HG02642 (cell line): ENCODE results near the gene IMMP2L.

Source experiments
- ATAC-seq: cut with Tn5 transposase; IDR thresholded peaks from one replicate; pipeline ENCODE4 v1.9.1; 2021; ENCODE audit warnings: mild to moderate bottlenecking; ENCODE audit not compliant: unreplicated experiment, poor library complexity

The IMMP2L gene

DNA sequence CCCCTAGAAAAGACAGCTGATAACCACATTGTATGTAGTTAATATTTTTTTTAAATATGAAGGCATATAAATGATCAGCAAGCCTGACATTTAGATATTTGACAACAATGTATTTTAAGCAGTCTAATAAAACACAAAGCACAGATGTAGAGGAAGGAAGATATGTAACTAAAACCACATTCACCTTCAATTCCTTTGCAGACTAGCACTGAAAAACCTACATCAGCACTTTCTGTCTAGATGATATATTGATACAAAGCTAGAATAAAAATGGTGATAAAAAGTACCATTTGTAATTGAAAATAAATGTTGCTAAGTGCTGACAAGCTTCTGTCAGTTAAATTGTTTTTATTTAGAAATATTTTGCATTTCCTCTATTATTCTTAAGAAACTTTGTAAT lies 153.6 kb downstream of the IMMP2L start:
- no peak for ATAC-seq

GRCh38 chr7:111407258-111407657 lies 155.0 kb downstream of the IMMP2L start:
- no peak for ATAC-seq

DNA sequence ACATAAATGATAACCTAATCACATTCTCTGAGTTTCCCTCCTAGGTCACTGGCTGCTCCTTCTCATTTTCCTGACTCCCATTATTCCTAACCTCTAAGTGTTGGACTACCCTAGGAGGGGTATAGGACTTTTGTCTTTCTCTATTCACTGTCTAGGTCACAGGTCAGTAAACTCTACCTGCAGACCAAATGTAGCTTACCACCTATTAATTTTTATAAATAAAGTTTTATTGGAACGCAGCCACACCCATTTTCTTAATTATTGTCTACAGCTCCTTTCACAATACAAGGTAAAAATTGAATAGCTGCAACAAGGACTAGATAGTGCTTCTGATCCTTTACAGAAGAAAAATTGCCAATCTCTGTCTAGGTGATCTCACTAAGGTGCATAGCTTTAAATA lies 156.7 kb downstream of the IMMP2L start:
- no peak for ATAC-seq

DNA sequence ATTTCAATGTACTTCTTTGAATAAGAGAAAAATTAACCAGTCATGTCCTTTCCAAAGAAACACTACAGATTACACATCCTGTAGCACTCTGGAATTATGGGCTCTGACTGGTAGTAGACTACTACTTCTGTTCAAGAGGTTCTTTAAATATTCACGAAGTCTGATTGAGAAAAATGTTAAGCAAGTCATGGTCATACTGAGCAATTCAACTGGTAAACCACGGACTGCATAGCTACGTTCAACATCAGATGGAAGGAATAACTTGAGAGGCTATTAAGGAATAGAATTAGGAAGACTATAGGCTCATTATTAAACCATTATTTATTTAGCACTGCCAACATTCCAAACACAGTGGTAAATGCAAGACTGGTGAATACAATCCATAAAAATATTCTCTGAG lies 160.8 kb downstream of the IMMP2L start:
- no peak for ATAC-seq

DNA sequence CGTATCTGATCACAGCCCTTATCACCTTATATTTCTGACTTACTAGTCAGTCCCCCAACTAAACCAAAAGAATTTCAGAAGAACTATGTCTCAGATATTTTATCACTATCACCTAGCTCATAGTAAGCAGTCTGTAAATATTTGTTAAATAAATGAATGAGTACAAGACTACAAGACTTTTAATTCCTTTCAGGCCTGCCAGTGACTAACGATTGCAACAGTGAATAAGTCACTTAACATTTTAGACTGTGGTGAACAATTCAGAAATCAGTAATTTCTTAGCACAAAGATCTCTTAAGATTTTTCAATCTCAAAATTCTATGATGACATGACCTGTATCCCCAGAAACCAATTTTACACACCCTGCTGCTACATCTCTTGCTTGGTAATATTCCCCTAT lies 162.2 kb downstream of the IMMP2L start:
- no peak for ATAC-seq

DNA sequence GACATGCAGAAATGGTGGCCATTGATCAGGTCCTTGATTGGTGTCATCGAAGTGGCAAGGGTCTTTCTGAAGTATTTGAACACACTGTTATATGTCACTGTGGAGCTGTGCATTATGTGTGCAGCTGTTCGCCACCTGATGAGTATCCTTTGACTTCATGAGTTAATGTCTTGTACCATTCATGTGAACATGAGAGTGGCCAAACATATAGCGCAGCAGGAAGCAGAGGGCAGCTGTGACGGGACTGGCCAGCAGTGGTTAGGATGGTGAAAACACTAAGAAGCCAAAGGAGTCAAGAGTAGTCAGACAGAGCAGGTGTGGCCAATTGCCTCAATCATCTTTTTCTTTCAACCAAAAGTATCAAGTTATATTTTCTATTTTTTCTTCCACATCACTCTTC lies 167.4 kb downstream of the IMMP2L start:
- ATAC-seq = no peak

GRCh38 chr7:111393011-111393754 lies 169.1 kb downstream of the IMMP2L start:
- ATAC-seq = no peak

- no peak for ATAC-seq
Observed at GRCh38 chr7:111392294-111392693, 170.0 kb downstream of the IMMP2L start.

DNA sequence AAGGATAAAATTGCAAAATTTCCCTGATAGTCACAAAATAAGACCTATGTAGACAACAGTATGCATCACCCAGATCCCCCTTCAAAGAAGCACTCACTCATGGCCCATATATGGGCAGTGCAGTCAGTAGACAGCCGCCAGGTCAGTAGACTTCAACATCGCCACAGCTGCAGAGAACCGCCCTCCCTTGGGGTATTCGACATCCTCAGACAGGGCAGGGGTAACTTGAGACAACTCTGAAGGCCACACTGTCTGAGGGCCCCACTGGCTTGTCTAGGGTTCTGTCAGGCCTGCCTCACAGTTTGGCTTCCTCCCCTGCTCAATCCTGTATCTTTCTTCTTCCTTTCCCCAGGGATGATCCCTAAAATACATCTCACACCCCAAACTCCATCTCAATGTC lies 172.3 kb downstream of the IMMP2L start:
- ATAC-seq = no peak

DNA sequence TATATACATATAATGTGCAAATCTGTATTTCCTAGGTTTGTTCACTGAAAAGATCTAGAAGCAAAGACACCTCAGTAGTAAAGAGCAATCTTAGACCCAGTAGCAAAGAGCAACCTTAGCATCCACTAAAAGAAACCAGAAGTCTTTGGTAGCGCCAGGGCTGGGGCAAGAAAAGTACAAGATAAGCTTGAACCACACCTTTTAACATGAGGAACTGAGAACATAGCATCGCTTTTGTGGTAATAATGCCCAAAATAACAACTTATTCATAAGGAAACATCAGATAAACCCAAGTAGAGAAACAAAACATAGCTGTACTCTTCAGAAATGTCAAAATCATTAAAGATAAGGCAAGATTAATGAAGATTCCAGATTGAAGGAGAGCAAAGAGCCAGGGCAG lies 173.4 kb downstream of the IMMP2L start:
- ATAC-seq = no peak

GRCh38 chr7:111388016-111388415 lies 174.3 kb downstream of the IMMP2L start:
- ATAC-seq = no peak

GRCh38 chr7:111384065-111384891 lies 178.0 kb downstream of the IMMP2L start:
- ATAC-seq = no peak

DNA sequence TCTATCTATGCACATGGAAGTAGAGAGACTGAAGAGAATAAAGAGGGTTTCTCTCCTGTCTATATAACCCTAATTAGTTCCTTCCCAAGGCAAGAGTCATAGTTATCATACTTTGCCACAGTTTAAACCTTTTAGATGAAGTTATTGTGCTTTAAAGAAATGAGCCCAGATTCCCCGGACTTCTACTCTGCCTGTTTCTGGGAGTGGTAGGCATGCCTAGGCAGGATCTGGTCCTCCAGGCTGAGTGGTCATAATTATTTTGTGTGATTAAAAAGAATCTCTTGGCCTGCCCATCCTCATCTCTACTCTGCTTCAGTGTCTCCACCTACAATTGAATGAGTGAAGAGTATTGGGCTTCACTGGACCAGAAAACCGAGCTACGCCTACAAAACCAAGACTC lies 179.2 kb downstream of the IMMP2L start:
- no peak for ATAC-seq

GRCh38 chr7:111381590-111381989 lies 180.7 kb downstream of the IMMP2L start:
- no peak for ATAC-seq

GRCh38 chr7:111380945-111381344 lies 181.3 kb downstream of the IMMP2L start:
- no peak for ATAC-seq

- ATAC-seq = no peak
Observed at GRCh38 chr7:111374027-111374426, 188.3 kb downstream of the IMMP2L start.

GRCh38 chr7:111371437-111371836 lies 190.9 kb downstream of the IMMP2L start:
- ATAC-seq = no peak

DNA sequence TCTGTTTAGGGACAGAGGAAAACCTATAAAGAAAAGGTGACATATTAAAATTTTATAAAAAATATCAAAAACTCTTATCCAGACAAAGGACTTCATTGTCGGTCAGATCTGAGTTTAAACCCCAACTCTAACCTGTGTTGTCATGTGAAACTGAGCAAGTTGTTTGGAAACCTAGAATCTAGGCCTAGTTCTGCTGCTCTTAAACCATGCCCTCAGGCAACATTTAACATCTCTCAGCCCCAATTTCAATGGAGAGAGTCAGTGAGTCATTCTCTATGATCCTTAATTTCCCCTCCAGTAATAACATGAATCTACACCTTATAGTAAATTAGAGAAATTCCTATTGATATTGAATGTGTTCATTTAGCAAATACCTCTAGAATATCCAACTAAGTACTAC lies 192.3 kb downstream of the IMMP2L start:
- no peak for ATAC-seq

DNA sequence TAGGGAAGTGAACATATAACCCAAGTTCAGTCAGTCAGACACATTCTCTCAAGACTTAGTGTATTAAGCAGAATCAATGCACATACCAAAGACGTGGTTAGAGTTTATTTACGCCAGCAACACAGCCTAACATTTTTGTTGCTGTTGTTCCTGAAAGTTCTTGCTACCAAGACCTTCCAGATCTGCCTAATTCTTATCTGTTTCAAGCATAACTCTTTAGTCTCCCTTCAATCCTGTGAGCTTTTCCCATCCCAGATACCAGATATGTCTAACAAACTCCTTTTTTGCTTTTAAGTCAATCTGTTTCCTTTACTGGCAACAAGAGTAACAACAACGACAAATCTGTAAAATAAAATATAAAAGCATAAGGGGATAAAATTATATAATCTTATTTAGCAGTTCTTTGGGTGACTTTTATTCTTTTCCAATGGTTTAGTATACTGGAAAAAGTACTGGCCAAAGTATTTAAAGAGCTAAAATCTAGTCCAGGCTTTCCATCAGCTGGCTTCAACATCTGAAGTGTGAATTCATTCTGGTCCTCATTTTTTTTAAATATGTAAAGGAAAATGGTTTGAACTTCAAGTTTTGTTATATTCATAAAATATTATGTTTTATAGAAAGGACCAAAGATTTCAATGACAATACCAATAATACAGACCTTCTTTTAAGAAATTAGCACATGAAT lies 193.8 kb downstream of the IMMP2L start:
- no peak for ATAC-seq

DNA sequence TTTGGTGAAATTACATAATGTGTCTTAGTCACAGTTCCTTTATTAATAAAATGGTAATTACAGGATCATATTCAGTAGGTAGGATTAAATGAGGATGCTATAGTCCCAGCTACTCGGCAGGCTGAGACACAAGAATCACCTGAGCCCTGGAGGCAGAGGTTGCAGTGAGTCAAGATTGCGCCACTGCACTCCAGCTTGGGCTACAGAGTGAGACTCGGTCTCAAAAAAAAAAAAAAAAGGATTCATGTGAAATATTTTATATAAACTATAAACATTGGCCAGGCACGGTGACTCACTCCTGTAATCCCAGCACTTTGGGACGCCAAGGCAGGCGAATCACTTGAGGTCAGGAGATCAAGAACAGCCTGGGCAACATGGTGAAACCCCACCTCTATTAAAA lies 197.9 kb downstream of the IMMP2L start:
- ATAC-seq = no peak

GRCh38 chr7:111363099-111363498 lies 199.2 kb downstream of the IMMP2L start:
- ATAC-seq = no peak
